NCI-H524 treated with DMSO at 0.1 percent for 48 hours (cell line): ENCODE measurements around the gene RBM41.
"Not testable (repeated sequence)": the region's sequence is repeated elsewhere in the genome, so short reads cannot be mapped to it uniquely, and the experiment has no call there.

ENCODE experiments used
- DNase-seq: peaks from one replicate; lab custom pipeline; 2025; lab: John Stamatoyannopoulos, UW

Gene RBM41

GRCh38 chrX:107118322-107119147 is at the start of gene RBM41:
TSS of gene RBM41 (minus strand) at chrX:107118822. CDS start at chrX:107118773, 49 bp downstream.
- DNase-seq, result peak; percentile 32

DNA sequence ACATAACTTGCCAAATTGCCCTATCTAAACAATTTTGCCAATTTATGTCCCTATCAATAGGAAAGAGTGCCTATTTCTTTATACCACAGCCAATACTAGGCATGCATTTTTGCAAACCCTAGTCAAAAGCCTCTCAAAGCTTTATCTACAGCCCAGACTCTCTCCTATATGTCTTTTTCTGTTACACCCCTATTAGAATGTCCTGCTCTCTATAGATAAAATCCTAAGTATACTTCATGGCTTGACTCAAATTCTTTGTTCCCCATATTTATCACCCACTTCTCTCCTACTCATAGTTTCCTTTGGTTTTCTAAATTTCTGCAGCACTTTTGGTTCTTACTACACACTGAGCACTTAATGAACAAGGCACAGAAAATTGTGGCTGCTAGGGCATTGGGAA is 49.6 kb upstream of the RBM41 start:
- no peak for DNase-seq

GRCh38 chrX:107167163-107167921 is 48.7 kb upstream of the RBM41 start:
- no peak for DNase-seq

DNA sequence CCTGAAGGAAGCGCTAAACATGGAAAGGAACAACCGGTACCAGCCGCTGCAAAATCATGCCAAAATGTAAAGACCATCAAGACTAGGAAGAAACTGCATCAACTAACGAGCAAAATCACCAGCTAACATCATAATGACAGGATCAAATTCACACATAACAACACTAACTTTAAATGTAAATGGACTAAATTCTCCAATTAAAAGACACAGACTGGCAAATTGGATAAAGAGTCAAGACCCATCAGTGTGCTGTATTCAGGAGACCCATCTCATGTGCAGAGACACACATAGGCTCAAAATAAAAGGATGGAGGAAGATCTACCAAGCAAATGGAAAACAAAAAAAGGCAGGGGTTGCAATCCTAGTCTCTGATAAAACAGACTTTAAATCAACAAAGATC is 39.0 kb upstream of the RBM41 start:
- DNase-seq, result not testable (repeated sequence)

- DNase-seq, result not testable (repeated sequence)
These were observed 37.2 kb upstream of the RBM41 start for GRCh38 chrX:107155621-107156430.

DNA sequence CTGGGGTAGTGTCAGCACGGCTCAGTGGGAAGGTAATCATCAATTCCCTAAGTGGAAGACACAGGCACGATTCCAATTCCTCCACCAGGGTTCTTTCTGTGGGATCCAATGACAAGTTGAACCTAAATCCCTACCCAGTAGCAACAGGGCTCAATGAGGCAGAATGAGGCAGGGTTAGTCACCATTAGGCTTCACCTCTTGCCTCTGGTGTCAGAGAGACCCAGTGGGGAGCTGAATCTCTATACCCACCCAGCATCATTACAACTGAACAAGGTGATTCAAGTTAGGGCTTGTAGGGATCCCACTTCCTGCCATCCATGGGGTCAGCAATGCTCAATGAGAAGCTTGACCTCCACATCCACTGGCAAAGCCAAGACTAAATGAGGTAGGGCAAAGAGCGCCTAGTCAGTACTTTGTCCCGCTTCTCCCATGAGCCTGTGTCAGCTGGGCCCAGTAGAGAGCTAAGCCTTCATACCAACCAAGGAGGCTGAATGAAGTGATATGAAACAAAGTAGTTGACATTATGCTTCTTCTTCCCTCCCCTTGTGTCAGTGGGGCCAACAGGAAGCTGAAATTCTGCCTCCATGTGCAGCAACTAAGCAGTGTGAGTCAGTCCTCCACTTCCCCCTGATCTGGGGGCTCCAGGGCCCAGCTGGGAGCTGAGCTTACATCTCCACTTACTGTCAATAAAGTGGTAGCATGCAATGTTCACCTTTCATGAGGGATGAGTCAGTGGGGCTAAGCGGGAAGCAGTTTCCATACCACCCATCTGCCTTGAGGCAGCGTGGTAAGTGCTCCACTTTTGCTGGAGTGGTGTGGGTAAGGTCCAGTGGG is 36.4 kb upstream of the RBM41 start:
- DNase-seq, result no peak

DNA sequence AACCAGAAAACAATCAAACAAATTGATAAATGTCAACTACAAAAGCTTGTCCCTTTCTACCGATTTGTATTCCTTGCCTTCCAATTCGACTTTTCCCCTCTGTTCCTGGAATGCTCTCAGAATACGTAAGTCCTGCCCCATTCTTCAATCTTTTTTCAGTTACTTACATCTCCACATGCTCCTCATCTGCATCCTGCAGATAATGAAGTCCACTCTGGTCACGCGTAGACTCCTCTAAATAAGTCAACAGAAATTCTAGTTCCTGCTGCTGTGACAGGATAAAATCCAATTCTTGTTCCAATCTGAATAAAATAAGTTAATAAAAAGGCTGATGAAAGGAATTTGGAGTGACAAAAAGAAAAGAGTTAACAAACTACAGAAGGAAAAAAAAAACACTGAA is 34.4 kb upstream of the RBM41 start:
- DNase-seq, result no peak

DNA sequence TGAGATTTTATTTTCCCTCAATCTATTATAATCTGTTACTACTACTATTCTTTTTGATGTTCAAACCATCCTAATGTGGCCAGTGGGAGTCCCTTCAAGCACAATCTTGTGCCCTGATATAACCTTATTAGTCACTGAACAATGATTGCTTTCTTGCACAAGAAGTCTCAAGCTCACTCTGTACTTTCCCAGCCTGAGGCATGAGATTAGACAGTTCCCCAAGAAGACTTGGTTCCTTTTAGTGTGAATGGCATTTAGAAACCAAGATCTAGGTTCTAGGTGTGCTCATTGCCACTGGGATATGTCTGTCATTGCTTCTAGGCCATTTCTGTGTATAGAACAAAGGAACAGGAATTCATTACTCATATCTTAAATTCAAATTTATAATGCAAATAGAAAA is 28.0 kb upstream of the RBM41 start:
- no peak for DNase-seq

- no peak for DNase-seq
These were observed 17.3 kb upstream of the RBM41 start for GRCh38 chrX:107135965-107136307.

GRCh38 chrX:107135049-107135964 is 16.7 kb upstream of the RBM41 start:
- DNase-seq, result no peak

GRCh38 chrX:107123750-107124149 is 5.1 kb upstream of the RBM41 start:
- no peak for DNase-seq

DNA sequence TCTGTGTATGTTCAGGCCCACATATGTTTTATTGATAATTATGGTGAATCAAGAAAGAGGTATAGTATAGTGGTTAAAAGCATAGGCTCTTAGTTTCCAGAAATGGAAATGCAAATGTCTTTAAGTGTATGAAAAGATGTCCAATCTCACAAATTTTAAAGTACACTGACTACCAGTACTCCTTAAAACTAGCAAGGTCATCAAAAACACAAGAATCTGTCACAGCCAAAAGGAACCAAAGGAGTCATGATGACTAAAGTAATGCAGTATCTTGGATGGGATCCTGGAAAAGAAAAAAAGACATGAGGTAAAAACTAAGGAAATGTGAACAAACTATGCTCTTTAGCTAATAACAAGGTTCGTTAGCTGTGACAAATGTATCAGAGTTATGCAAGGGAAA is 661 bp upstream of the RBM41 start:
- no peak for DNase-seq

GRCh38 chrX:107117993-107118321 is 665 bp downstream of the RBM41 start:
- no peak for DNase-seq

- no peak for DNase-seq
These were observed 11.2 kb downstream of the RBM41 start for GRCh38 chrX:107107459-107107858.

- no peak for DNase-seq
These were observed 15.6 kb downstream of the RBM41 start for GRCh38 chrX:107102980-107103379.

- DNase-seq, result no peak
These were observed 42.5 kb downstream of the RBM41 start for GRCh38 chrX:107076158-107076557.

- DNase-seq, result not testable (repeated sequence)
These were observed 60.9 kb downstream of the RBM41 start for GRCh38 chrX:107057731-107058130.

DNA sequence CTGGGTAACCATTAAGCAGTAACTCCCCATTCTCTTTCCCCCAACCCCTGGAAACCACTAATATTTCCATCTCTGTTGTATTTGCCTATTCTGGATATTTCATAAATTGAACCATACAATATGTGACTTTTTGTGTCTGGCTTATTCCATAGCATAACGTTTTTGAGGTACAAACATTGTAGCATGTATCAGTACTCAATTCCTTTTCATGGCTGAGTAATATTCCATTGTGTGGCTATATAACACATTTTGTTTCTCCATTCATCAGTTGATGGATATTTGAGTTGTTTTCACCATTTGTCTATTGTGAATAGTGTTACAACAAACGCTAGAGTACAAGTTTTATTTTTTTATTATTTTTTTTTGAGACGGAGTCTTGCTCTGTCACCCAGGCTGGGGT is 63.6 kb downstream of the RBM41 start:
- DNase-seq, result no peak

DNA sequence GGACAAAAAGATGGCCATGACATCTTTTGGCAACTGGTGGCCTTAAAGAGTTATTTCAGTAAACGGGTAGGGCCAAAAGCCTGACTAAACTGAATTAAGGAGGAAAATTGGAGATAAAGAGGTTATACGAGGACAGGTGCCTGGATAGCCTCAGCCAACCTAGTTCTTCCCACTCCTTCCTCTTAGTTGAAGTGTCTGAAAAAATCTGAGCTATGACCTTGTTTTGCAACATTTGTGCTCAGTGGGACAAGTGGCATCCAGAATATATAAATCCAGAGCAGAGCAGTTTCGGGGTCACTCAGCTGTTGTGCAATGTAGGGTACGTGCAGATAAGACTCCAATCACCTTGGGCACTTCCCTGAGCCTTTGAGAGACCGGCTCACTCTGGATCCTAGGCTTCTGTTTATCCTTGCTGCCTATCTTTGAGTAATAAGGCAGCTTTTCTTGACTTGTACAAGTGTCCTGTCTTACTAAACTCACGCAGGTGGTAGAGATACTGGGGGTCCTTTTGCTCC is 68.4 kb downstream of the RBM41 start:
- DNase-seq, result no peak

- DNase-seq, result no peak
These were observed 71.0 kb downstream of the RBM41 start for GRCh38 chrX:107047622-107048021.
